Stimulated activated CD8-positive, alpha-beta memory T cell treated with anti-CD3 and anti-CD28 coated beads, Interleukin-12 subunit alpha, Interleukin-12 subunit beta, amount 100 ng/mL, for 24 hours (primary cell): Measurements from ENCODE around the gene ATG10.

Experiments used
- DNase-seq: peaks from one replicate; pipeline ENCODE4 v3.0.0-alpha.2; 2020; ENCODE audit errors: extremely low read depth

The ATG10 gene

GRCh38 chr5:82164977-82165713, 193.3 kb downstream of the ATG10 start:
- DNase-seq: no peak

GRCh38 chr5:82165740-82166530, 194.1 kb downstream of the ATG10 start:
- no peak for DNase-seq

GRCh38 chr5:82167372-82167935, 195.6 kb downstream of the ATG10 start:
- no peak for DNase-seq

GRCh38 chr5:82168294-82168693, 196.5 kb downstream of the ATG10 start:
- DNase-seq: no peak

- DNase-seq: no peak
Measured at GRCh38 chr5:82169892-82170291, 198.1 kb downstream of the ATG10 start.

- DNase-seq: peak; percentile 11
Measured at GRCh38 chr5:82174128-82174918, 202.5 kb downstream of the ATG10 start.

GRCh38 chr5:82174919-82175219, 203.0 kb downstream of the ATG10 start:
- DNase-seq: no peak

- no peak for DNase-seq
Measured at GRCh38 chr5:82176115-82176814, 204.4 kb downstream of the ATG10 start.

GRCh38 chr5:82178378-82178777, 206.6 kb downstream of the ATG10 start:
- no peak for DNase-seq

GRCh38 chr5:82182662-82183061, 210.8 kb downstream of the ATG10 start:
- DNase-seq: no peak

- DNase-seq: no peak
Measured at GRCh38 chr5:82183828-82184227, 212.0 kb downstream of the ATG10 start.

- DNase-seq: no peak
Measured at GRCh38 chr5:82185851-82186250, 214.0 kb downstream of the ATG10 start.

GRCh38 chr5:82197550-82197949, 225.7 kb downstream of the ATG10 start:
- DNase-seq: no peak

- DNase-seq: no peak
Measured at GRCh38 chr5:82204567-82204966, 232.7 kb downstream of the ATG10 start.

- DNase-seq: no peak
Measured at GRCh38 chr5:82205005-82205404, 233.2 kb downstream of the ATG10 start.

- no peak for DNase-seq
Measured at GRCh38 chr5:82208371-82208770, 236.5 kb downstream of the ATG10 start.

- no peak for DNase-seq
Measured at GRCh38 chr5:82211855-82212572, 240.2 kb downstream of the ATG10 start.

- no peak for DNase-seq
Measured at GRCh38 chr5:82217917-82218316, 246.1 kb downstream of the ATG10 start.

- no peak for DNase-seq
Measured at GRCh38 chr5:82218374-82219156, 246.7 kb downstream of the ATG10 start.

- DNase-seq: no peak
Measured at GRCh38 chr5:82221020-82221419, 249.2 kb downstream of the ATG10 start.
